GM12878 (cell line): ENCODE results near the gene CCDC32.

ENCODE experiments used
- KAT2A ChIP-seq: conservative IDR thresholded peaks from 2 replicates; pipeline ENCODE4 v1.6.1; 2011; ENCODE audit warnings: low read depth, low read length; ENCODE audit not compliant: control insufficient read depth
- NFIC ChIP-seq: IDR thresholded peaks from 2 replicates; pipeline ENCODE4 v1.6.1; 2012; ENCODE audit warnings: low read depth, mild to moderate bottlenecking, inconsistent platforms, low read length, moderate library complexity
- NFXL1 ChIP-seq: fragments of 450-650 bp; IDR thresholded peaks from 2 replicates; pipeline ENCODE4 v1.6.1; 2017; ENCODE audit warnings: antibody characterized with exemption, mild to moderate bottlenecking, borderline replicate concordance
- POLR2AphosphoS5 ChIP-seq: IDR thresholded peaks from 2 replicates; pipeline ENCODE4 v1.6.1; 2011; ENCODE audit warnings: mild to moderate bottlenecking, low read length, inconsistent platforms
- TAF1 ChIP-seq: IDR thresholded peaks from 2 replicates; pipeline ENCODE4 v1.6.1; 2011; ENCODE audit warnings: mild to moderate bottlenecking, low read depth, low read length, borderline replicate concordance

DNA sequence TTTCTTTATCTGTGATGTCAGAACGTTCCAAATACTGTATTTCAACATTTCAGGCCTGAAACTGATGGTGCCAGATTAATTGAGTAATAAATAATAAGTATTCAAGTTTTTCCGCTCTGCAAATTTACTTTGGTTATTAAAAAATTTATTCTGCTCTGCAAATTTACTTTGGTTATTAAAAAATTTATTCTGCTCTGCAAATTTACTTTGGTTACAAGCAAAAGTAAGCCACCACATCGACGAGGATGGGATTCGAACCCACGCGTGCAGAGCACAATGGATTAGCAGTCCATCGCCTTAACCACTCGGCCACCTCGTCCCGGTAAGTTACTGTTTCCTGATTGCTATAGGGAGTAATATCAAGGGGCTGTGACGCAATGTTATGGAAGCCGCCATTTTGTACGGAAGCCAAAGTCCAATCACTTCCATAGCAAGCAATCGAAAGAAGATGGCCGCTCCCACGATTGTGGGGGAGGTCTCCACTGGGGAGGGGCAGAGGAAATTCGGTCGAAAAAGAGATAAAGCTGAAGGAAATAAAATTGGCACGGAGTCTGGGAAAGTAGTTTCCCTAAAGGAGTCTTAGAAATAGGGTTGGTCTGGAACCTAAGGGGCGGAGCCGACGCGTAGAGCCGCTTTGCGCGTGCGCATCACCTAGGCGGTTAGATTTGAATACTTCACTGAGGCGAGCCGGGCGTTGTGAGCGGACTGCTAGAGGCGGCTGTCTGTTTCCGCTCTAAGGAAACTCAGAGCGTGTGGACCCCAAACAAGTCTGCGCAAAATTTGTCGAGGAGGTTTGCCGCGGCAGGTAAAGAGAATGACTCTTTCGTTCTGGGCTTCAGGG is 29.0 kb upstream of the CCDC32 start, which contains the start of gene KNL1:
- TF ChIP-seq POLR2AphosphoS5 = peak; percentile 60; the same call in 1 of the 2 replicates
- TF ChIP-seq TAF1 = peak; percentile 59; the same call in 1 of the 2 replicates
- TF ChIP-seq NFXL1 = no peak
- TF ChIP-seq NFIC = peak; percentile 61; the same call in 1 of the 2 replicates
- TF ChIP-seq KAT2A = no peak
